OCI-LY3 (cell line): ENCODE measurements around the gene INPP5A.

Experiments
- H2AFZ ChIP-seq: fragments of 200-600, 300-600 bp; shearing (Covaris generic); 2 replicates; pipeline ENCODE4 v1.6.0; 2014; ENCODE audit warnings: antibody characterized with exemption, low read depth, low read length
- H3K27ac ChIP-seq: fragments of 200-600, 300-600 bp; sonication (generic); 2 replicates; pipeline ENCODE4 v1.5.1; 2014; ENCODE audit warnings: mild to moderate bottlenecking, low read length, moderate library complexity, mixed read lengths
- H3K27me3 ChIP-seq: fragments of 200-600, 300-600 bp; sonication (generic); 2 replicates; pipeline ENCODE4 v1.6.1; 2014; ENCODE audit warnings: low read depth, low read length, mixed read lengths
- H3K36me3 ChIP-seq: fragments of 200-600, 300-600 bp; sonication (generic); replicated peaks from 2 replicates; pipeline ENCODE3; 2014; ENCODE audit warnings: low read depth, low read length, mixed read lengths
- H3K4me1 ChIP-seq: fragments of 300-600, 200-600 bp; sonication (generic); 2 replicates; pipeline ENCODE4 v1.6.1; 2014; ENCODE audit warnings: low read length, mixed read lengths
- H3K4me2 ChIP-seq: fragments of 200-600, 300-600 bp; sonication (generic); 2 replicates; pipeline ENCODE4 v1.6.1; 2014; ENCODE audit warnings: low read length, mixed read lengths
- H3K4me3 ChIP-seq: fragments of 300-600, 200-600 bp; sonication (generic); 2 replicates; pipeline ENCODE4 v1.5.1; 2014; ENCODE audit warnings: antibody characterized with exemption, mild to moderate bottlenecking, low read length, moderate library complexity
- H3K79me2 ChIP-seq: fragments of 300-600, 200-600 bp; shearing (Covaris generic); 2 replicates; pipeline ENCODE4 v1.6.1; 2014; ENCODE audit warnings: mild to moderate bottlenecking, low read length, mixed read lengths
- H3K9ac ChIP-seq: fragments of 300-600, 200-600 bp; shearing (Covaris generic); 2 replicates; pipeline ENCODE4 v1.6.0; 2014; ENCODE audit warnings: mild to moderate bottlenecking, low read length, moderate library complexity
- H3K9me3 ChIP-seq: fragments of 200-600, 300-600 bp; shearing (Covaris generic); 2 replicates; pipeline ENCODE4 v1.6.1; 2014; ENCODE audit warnings: low read length, mixed read lengths; ENCODE audit not compliant: insufficient read depth
- H4K20me1 ChIP-seq: fragments of 200-600, 300-600 bp; sonication (generic); 2 replicates; pipeline ENCODE4 v1.6.1; 2016; ENCODE audit warnings: low read length, mixed read lengths; ENCODE audit not compliant: insufficient read depth
- CTCF ChIP-seq: fragments of 200-600, 300-600 bp; sonication (generic); IDR thresholded peaks from 2 replicates; pipeline ENCODE4 v1.5.1; 2014; ENCODE audit warnings: antibody characterized with exemption, low read length, low read depth
- EZH2phosphoT487 ChIP-seq: fragments of 200-600 bp; shearing (Covaris generic); IDR thresholded peaks from 2 replicates; pipeline ENCODE4 v1.6.1; 2018; ENCODE audit warnings: antibody characterized with exemption, mixed run types, low read depth

The INPP5A gene

GRCh38 chr10:132728741-132729140 is 191.2 kb downstream of the INPP5A start:
- Histone ChIP-seq H3K4me1 (no peaks in the 10 kb centered on the region), H3K9me3 (no peaks in the 10 kb centered on the region), H2AFZ (no peak overlapping the region), H3K4me3 (no peak overlapping the region), H3K27me3 (no peaks in the 10 kb centered on the region), H3K27ac (no peak overlapping the region), H4K20me1 (no peaks in the 10 kb centered on the region), H3K4me2 (no peak overlapping the region), H3K9ac (no peak overlapping the region), H3K79me2 (no peaks in the 10 kb centered on the region), H3K36me3 (no peaks in the 10 kb centered on the region)
- no peak for TF ChIP-seq CTCF
- no peak for TF ChIP-seq EZH2phosphoT487

- no peak overlapping the region for H3K4me2 ChIP-seq
- no peak overlapping the region for H3K9ac ChIP-seq
- TF ChIP-seq EZH2phosphoT487: no peak
- no peaks in the 10 kb centered on the region for H4K20me1 ChIP-seq
- H3K4me1 ChIP-seq: no peaks in the 10 kb centered on the region
- no peaks in the 10 kb centered on the region for H3K36me3 ChIP-seq
- no peaks in the 10 kb centered on the region for H3K9me3 ChIP-seq
- no peak overlapping the region for H2AFZ ChIP-seq
- no peak overlapping the region for H3K27ac ChIP-seq
- no peak overlapping the region for H3K4me3 ChIP-seq
- H3K79me2 ChIP-seq: no peaks in the 10 kb centered on the region
- no peaks in the 10 kb centered on the region for H3K27me3 ChIP-seq
Measured at GRCh38 chr10:132729810-132730572, 192.4 kb downstream of the INPP5A start.

GRCh38 chr10:132730573-132730953 is 193.0 kb downstream of the INPP5A start:
- H3K9me3 ChIP-seq: no peaks in the 10 kb centered on the region
- no peaks in the 10 kb centered on the region for H3K4me1 ChIP-seq
- no peaks in the 10 kb centered on the region for H3K79me2 ChIP-seq
- H4K20me1 ChIP-seq: no peaks in the 10 kb centered on the region
- H3K27ac ChIP-seq: no peak overlapping the region
- H3K4me2 ChIP-seq: no peak overlapping the region
- no peak overlapping the region for H2AFZ ChIP-seq
- TF ChIP-seq EZH2phosphoT487 (no peak), CTCF (no peak)
- no peak overlapping the region for H3K9ac ChIP-seq
- H3K36me3 ChIP-seq: no peaks in the 10 kb centered on the region
- H3K4me3 ChIP-seq: no peak overlapping the region
- no peaks in the 10 kb centered on the region for H3K27me3 ChIP-seq

GRCh38 chr10:132732518-132732917 is 194.9 kb downstream of the INPP5A start:
- no peak overlapping the region for H3K4me3 ChIP-seq
- no peak overlapping the region for H2AFZ ChIP-seq
- TF ChIP-seq EZH2phosphoT487 (no peak), CTCF (no peak)
- no peak overlapping the region for H3K27ac ChIP-seq
- no peak overlapping the region for H3K9ac ChIP-seq
- no peaks in the 10 kb centered on the region for H3K27me3 ChIP-seq
- no peaks in the 10 kb centered on the region for H3K9me3 ChIP-seq
- H3K79me2 ChIP-seq: no peaks in the 10 kb centered on the region
- H3K4me1 ChIP-seq: no peaks in the 10 kb centered on the region
- no peak overlapping the region for H3K4me2 ChIP-seq
- no peaks in the 10 kb centered on the region for H3K36me3 ChIP-seq
- H4K20me1 ChIP-seq: no peaks in the 10 kb centered on the region
